Glomerular visceral epithelial cell (primary cell): ENCODE measurements around the gene PAN3.
A peak's percentile ranks its signal among the peaks of the same experiment; 100 is the strongest.
"Not testable (repeated sequence)": the region's sequence is repeated elsewhere in the genome, so short reads cannot be mapped to it uniquely, and the experiment has no call there.

Experiments used
- DNase-seq: peaks from one replicate; pipeline ENCODE4 v3.0.0-alpha.2; 2016; ENCODE audit errors: extremely low spot score

The PAN3 gene, protein sequence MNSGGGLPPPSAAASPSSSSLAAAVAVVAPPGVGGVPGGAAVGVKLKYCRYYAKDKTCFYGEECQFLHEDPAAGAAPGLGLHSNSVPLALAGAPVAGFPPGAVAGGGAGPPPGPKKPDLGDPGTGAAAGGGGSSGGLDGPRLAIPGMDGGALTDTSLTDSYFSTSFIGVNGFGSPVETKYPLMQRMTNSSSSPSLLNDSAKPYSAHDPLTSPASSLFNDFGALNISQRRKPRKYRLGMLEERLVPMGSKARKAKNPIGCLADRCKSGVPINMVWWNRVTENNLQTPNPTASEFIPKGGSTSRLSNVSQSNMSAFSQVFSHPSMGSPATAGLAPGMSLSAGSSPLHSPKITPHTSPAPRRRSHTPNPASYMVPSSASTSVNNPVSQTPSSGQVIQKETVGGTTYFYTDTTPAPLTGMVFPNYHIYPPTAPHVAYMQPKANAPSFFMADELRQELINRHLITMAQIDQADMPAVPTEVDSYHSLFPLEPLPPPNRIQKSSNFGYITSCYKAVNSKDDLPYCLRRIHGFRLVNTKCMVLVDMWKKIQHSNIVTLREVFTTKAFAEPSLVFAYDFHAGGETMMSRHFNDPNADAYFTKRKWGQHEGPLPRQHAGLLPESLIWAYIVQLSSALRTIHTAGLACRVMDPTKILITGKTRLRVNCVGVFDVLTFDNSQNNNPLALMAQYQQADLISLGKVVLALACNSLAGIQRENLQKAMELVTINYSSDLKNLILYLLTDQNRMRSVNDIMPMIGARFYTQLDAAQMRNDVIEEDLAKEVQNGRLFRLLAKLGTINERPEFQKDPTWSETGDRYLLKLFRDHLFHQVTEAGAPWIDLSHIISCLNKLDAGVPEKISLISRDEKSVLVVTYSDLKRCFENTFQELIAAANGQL

DNA sequence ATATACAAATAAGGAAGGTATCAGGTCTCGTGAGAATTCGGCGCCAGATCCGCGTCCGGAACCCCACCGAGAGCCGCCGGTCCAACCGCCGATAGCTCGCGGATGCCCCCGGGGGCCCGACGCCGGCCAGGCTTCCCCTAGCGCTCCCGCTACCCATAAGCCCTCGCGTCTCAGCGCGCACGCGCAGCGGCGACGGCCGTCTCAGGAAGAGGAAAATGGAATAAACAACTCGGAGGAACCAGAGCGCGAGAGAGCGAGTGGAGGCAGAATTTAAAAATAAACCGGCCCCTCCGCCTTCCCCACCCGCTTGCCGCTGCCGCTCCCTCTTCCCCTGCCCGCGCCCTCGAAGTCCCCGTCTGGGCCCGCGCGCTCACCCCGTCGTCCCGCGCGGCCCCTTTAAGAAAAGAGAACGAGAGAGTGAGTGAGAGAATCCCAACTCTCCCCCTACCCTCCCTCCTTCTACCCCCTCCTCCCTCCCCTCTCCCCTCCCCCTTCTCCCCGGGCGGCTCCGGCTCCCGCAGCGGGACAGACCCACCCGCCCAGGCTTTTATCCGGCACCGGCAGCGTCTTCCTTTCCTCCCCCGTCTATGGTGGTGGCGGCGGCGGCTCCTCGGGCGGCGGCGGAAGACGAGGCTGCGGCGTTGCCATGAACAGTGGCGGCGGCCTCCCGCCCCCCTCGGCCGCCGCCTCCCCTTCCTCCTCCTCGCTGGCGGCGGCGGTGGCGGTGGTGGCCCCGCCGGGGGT, at the start of gene PAN3:
TSS of gene PAN3 (plus strand) at position 534 of the 744 bp plus-strand sequence. CDS start at position 647, 113 bp downstream.
- peak; percentile 90 for DNase-seq

DNA sequence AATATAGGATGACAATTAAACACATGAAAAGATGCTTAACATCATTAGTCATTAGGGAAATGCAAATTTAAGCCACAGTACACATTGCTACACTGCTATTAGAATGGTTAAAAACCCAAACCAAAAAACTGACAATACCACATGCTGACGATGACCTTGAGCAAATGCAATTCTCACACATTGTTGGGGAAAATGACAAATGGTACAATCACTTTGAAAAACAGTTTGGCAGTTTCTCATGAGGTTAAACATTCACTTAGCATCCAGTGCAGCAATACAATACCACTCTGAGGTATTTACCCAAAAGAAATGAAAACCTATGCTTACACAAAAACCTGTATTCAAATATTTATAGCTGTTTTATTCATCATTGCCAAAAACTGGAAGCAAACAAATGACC, 49.3 kb upstream of the PAN3 start:
- no peak for DNase-seq

DNA sequence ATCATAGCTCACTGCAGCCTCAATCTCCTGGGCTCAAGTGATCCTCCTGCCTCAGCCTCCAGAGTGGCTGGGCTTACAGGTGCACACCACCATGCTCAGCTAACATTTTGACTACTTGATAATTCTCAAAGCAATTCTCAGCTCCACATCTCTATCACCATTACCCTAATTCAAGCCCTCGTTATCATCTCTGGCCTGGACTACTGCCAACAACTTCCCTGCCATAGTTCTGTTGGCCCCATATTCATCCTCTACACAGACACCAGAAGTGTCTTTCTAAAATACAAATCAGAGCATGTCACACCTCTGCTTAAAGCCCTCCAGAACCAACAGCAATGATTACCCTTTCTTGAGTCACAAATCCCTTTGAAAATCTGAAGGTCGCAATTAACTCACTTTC, 45.9 kb upstream of the PAN3 start:
- no peak for DNase-seq

DNA sequence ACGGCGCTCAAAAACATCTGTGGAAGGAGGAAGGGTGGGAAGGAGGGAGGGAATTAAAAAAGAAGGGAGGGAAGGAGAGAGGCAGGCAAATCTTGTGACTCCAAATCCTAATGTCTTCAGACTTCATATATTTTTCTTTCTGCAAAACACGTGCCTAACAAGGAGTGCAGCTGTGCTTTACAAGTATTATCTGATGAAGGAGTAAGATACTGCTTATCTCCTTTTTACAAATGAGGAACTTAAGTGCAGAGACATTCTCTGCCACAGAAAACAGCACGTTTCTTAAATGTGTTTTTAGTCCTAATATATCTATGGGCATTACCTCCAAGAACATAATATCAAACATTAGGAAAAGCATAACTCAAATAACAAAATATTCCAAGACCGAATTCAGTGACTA, 44.5 kb upstream of the PAN3 start:
- no peak for DNase-seq

DNA sequence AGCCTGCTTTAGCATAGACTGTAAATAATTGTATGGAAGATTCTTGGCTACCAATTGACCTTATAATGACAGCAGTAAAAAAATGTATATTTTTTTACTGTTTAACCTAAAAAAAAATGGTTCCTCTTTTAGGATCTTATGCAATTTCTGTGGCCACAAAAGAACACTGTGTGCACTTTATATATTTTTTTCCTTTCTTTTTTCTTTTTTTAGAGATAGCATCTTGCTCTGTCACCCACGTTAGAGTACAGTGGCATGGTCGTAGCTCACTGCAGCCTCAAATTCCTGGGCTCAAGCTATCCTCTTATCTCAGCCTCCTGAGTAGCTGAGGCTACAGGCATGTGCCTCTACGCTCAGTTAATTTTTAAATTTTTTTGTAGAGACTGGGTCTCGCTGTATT, 44.0 kb upstream of the PAN3 start:
- DNase-seq, result no peak

DNA sequence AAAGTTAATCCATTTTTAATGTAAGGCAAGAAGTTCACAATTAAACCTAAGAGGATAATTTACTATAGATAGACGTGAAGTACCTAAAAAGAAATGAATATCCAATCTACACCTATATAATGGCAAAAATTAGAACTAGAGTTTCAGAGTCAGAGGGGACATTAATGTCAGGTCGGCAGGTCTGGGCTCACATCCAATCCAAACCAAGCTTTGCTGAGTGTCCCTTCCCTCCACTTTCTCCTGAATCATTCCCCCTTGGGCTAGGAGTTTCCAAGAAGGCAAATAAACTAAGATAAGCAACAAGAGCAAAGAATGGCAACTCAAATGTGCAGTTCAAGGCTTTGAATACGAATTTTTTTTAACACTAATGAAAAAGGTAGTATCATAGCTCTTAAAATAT, 40.8 kb upstream of the PAN3 start:
- DNase-seq, result no peak

DNA sequence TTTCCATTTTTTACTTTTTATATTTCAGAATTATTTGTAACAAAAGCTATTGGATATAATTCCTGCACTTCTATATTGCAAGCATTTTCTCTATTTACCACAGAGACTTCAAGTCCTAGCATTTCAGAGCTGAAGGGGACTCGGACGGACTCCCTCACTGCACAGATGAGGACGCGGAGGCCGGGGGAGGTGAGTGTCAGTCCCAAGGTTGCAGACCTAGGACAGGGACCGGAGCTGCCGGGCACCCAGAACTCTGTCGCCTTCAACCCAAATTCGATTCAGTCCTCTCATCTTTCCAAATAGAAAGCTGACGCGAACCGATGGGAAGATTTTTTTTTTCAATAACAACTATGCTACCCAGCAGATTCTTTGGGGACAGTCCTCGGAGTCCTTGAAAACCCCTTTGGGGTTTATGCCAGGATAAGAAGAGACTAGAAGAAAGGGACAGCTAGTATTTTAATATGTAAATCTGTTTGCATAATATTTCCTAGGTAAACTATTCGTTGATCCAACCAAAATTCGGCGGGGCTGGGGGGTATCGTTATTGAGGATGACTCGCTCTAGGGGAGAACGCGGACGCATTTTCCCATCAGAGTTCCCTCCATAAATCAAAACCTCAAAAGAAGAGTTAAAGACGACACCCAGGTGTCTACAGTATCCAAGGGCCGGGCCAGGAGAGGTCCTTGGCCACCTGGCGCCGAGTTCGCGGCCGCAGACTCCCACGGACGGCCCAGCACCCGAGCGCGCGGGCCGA, 38.8 kb upstream of the PAN3 start:
- no peak for DNase-seq

DNA sequence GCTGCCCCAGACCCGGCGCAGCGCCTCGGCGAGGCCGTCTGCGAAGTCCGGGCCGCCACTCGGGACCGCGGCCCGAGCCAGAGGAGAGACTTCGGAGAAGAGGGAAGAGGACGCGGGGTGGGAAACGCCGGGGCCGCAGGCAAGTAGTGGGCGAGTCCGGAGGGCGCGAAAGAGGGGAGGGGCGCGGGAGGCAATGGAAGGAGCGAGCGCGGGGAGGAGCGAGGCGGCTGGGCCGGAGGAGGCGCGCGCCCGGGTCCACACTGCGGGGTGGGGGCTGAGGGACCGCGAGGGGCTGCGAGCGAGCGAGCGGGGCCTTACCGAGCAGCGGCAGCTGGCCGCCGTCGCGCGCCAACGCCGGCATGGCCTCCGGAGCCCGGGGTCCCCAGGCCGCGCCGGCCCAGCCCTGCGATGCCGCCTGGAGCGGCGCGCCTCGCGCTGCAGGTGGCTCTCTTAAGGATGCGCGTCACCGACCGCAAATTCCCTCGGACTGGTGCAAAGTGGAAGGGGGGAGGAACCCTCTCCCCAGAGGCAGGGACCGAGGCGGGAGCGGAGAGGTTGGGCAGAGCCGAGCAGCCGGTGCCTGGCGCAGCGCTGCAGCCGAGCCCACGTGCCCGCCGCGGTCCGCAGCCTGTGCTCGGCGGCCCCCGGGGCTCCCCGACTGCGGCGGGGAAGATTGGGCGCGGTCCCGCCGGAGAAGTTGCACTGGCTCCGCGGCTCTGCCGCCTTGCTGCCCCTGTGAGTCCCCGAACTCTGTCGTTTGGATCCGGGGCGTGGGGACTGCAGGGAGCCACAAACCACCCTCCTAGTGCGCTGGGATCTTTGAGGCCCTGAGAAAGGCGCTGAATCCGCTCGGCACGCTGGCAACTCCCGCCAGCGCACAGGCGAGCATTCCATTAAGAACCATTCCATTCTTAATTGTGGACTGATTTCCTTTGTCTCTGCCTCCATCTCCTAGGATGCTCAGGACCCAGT, 37.9 kb upstream of the PAN3 start, which contains the start of gene FLT3:
TSS of gene FLT3 (minus strand) at position 427 of the 972 bp plus-strand sequence. CDS start at position 361, 66 bp downstream.
- DNase-seq, result peak; percentile 65

DNA sequence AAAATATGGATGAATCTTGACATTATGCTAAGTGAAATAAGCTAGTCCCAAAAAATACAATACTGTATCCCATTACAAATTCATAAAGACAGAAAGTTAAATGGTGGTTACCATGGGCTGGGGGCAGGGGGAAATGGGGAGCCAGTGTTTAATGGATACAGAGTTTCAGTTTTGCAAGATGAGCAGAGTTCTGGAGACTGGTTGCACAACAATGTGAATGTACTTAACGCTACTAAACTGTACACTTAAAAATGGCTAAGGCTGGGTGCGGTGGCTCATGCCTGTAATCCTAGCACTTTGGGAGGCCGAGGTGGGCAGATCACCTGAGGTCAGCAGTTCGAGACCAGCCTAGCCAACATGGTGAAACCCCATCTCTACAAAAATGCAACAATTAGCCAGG, 36.5 kb upstream of the PAN3 start:
- DNase-seq, result not testable (repeated sequence)

DNA sequence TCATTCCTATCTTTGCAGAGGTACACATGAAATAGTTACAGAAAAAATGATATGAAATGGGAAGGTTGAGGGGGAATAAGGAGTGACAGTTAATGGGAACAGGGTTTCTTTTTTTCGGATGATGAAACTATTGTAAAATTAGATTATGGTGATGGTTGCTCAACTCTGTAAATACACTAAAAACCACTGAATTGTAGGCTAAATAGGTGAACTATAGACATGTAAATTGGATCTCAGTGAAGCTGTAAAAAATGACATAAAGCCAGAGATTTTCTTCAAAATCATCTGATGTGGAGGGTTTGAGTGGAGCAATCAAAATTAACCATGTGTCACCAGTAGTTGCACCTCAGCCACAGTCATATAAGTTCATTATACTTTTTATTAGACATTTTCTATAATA, 31.4 kb upstream of the PAN3 start:
- DNase-seq, result no peak

DNA sequence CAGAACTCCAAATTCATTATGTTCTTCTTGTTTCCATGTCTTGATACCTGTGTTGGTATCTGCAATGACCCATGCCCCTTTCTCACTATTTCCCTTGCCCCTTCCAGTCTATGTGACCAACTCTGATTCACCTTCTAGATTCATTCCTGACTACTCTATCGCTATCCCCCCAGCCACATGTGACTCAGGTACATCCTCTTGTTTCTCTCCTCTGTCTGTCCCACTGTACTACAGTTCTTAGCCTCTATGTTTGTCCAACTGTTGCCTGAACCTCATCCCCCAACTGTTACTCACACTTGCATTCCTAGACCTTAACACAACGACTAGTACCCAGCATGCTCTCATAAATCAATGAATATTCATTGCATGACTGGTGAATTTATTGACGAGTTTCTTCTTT, 27.9 kb upstream of the PAN3 start:
- DNase-seq, result no peak

DNA sequence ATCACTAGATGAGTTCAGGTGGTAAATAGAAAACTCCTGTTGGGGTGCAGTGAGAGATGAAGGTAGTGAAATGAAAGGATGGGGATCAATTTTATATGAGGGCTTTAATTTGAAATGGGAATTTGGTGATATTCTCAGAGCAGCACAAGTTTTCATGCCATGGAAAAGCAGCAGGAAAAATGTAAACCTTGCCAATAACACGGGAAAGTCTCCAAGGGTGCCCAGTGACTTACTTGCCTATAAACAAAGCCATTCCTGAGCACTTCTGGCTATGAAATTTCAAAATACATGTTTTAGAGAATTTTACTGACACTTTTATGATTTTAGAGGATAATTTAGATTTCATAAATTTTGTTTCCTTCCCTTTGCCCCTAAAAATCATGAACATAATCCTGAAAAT, 21.6 kb upstream of the PAN3 start:
- DNase-seq, result no peak

DNA sequence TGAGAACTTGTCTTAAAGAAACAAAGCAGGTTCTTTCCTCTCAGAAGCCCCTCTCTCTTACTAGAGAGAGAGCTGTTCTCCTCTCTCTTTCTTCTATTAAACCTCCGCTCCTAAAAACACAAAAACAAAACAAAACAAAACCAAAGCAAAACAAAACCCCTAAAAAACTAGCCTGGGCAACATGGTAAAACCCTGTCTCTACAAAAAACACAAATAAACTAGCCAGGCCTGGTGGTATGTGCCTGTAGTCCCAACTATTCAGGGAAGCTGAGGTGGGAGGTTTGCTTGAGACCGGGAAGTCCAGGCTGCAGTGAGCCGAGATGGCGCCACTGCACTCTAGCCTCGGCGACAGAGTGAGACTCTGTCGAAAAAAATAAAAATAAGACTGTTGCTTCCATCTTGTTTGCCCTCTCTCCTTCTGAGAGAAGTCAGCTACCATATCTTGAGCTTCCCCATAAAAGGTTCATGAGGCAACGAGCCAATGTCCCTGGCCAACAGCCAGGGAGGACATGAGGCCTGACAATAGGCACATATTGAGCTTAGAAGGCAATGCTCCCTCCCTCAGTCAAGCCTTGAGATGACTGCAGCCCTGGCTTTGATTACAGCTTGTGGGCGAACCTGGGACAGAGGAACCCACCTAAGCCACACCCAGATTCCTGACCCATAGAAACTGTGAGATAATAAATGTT, 20.5 kb upstream of the PAN3 start:
- DNase-seq, result no peak

DNA sequence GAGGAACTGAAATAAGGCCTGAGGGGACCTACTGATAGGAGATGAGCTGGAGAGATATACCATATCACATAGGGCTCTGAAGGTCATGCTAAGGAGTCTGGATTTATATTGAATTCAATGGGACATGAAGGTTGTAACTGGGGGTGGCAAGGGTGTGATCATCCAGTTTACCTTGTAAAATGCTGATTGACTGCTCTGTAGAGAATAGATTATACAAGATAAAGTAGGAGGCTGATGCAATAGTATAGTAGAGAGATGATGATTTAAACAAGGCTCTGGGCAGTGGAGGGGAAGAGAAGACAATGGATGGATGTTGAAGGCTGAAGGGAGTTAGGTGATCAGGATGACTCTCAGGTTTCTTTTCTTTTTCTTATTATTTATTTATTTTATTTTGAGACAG, 18.0 kb upstream of the PAN3 start:
- DNase-seq, result no peak

DNA sequence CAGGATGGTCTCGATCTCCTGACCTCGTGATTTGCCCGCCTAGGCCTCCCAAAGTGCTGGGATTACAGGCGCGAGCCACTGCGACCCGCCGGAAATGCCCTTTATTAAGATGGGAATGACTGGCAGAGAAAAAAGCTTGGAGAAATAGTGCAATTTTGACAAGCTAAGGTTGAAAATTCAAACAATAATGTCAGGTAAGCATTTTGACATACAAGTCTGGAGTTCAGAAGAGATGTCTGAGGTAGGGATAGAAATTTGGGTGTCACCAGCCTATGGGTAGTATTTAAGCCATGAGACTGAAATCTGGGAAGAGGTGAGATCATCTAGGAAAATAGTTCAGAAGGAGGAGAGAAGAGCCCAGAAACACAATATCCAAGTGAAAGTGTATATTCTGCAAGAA, 17.1 kb upstream of the PAN3 start:
- DNase-seq, result no peak

DNA sequence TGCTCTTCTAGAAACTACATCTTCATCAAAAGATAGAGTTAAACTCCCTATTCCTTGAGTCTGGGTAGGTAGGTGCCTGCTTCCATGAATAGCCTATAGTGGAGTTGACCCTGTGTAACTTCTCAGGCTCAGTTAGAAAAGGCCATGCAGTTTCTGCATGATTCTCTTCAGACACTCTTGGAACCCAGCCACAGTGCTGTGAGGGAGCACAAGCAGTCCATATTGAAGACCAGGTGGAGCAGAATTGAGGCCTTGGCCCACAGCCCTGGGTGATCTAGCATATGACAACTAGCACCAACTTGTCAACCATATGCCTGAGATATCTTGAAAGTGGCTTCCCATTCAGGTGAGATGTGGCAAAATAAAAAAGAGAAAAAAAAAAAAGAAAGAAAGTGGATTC, 10.3 kb upstream of the PAN3 start:
- DNase-seq, result no peak

DNA sequence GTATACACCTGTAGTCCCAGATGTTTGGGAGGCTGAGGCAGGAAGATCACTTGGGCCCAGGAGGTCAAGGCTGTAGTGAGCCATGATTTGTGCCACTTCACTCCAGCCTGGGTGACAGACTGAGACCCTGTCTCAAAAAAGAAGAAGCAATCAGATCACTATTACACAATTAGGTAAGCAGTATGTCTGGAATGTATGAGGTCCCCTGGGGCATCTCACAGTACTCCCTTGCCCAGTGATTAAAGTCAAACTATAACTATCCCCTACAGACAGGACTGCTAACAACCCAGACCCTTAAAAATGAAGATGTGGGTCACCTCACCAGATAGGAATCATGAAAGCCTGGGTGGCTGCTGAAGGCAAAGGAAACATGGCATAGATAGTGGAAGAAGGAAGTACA, 9.4 kb upstream of the PAN3 start:
- no peak for DNase-seq

DNA sequence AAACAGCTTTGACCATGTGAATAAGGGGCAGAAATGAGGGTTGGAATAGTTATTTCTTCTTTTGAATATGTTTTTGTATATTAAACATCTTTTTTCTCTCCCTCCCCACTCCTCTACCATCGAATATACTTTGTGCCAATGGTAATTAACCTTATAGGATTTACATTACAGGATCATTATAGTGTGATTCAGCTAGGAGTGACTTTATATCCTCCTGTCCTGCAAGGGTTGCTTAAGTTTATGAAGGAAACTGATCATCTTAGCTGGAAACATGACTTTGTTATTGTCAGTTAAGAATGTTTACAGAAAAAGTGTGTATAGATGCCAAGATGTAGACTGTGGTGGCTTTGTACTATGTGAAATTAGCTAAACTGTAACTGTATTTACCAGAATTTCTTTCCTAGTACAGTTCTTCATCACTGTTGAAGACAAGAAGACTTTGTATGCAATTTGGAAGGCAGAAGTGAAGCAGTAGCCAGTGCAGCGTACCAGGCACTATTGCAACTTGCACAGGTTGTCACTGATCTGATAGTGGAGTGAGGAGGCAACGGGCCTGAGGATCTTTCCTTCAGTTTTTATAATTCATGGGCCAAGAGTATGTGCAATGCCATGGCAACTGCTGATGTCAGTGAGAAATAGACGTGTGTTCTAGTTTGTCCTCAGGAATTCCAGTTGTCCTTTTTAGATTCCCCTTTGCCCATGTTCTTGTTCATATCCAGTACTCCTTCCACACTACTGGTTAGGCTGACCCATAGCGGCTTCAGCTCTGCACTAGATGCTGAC, 8.2 kb upstream of the PAN3 start:
- no peak for DNase-seq

DNA sequence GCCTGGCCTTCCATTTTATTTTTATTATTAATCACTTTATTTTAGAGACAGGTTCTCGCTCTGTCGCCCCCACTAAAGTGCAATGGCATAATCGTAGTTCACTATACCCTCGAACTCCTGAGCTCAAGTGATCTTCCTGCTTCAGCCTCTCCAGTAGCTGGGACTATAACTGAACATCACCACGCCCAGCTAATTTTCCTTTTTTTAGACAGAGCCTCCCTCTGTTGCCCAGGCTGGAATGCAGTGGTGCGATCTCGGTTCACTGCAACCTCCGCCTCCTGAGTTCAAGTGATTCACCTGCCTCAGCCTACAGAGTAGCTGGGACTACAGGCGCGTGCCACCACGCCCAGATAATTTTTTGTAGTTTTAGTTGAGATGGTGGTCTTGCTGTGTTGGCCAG, 6.7 kb upstream of the PAN3 start:
- DNase-seq, result no peak
